ENCODE results near the gene A4GALT.
"Not testable (repeated sequence)": the region's sequence is repeated elsewhere in the genome, so short reads cannot be mapped to it uniquely, and the experiment has no call there.

The A4GALT gene

DNA sequence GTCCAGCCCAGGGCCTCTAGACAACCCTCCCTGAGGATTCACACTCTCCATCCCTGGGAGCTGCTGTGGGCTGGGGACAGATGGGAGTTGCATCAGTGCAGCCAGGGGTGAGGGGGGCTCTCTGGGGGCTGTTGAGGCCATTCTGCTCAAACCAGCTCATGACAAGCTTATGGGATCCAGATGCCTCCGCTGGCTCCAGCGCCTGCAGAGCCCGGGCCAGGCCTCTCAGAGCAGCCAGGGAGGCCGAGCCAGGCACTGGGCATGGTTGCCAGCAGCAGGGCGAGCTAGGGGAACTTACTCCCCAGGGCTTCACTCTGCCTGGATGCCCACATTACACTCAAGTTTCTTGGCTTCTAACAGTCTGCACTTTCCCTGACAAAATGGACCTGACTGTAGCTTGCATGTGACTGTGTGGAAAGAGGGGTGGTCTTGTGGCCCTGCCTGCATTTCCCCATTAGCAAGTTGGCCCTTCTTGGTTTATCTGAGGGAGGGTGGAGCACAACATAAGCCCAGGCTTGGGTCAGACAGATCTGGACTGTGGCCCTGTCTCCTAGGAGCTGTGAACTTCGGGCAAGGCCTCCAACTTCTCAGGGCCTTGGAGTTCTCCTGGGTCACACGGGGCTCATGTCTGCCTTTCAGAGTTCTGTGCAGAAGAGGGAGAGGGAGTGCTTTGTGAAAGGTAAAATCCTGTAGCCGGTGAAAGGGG is 36.9 kb downstream of the A4GALT start:
- no peak for DNase-seq (ENCODE audit: low read depth, low spot score)

DNA sequence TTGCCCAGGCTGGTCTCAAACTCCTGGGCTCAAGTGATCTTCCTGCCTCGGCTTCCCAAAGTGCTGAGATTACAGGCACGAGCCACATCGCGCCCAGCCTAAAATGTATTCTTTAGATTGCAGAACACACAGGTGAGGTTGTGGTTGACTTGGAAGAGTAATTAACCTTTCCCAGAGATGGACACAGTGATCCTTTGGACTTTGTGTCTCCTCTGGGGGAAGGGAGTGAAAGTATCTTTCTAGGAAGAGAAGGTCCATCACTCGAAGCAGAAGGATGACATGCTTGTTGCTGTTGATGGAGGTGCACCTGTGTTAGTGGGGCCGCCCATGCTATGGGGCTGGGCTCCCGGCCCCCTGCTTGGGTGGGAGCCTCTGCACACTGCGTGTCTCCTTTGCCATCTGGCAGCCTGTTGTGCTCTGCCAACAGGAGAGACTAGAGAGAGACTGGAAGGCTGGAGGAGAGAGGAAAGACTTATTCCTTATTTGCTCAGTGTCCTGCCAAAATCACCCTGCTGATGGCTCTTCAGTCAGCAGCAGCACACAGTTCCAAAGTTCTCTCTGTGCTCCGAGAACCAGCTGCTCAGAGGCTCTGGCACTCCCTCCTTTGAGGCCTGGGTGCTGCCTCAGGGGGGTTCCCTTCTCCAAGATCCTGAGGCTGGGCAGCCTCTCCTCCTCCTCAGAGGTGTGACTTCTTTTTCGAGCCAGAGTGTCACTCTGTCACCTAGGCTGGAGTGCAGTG is 38.4 kb downstream of the A4GALT start:
- DNase-seq (ENCODE audit: low read depth, low spot score): no peak

DNA sequence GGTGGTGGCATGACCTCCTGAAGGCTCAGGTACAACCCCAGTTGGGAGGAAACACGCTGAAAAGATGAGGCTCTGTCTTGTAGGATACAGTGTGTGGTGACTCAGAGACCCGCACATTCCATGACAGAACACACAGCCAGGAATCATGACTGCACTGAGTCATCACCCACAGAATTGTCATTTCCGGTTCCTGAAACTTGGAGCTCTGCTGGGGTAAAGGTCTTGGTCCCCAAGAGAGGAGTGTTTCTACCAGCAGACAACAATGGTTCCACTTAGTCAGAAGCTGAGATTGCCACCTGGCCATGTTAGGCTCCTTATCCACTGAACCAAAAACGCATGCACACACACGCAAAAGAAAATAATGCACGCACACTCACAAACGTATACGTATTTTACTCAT is 40.0 kb downstream of the A4GALT start:
- DNase-seq (ENCODE audit: low read depth, low spot score): peak; percentile 78

DNA sequence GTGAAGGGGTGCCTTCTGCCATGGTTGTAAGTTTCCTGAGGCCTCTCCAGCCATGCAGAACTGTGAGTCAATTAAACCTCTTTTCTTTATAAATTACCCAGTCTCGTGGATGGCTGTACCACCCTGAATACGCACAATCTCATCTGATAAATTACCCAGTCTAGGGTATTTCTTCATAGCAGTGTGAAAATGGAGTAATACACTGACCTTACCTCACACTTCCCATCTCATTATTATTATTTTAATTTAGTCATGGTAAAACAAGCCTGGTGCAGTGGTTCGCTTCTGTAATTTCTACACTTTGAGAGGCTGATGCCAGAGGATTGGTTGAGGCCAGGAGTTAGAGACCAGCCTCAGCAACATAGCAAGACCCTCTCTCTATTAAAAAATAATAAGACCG is 41.0 kb downstream of the A4GALT start:
- DNase-seq (ENCODE audit: low read depth, low spot score): no peak

GRCh38 chr22:42678894-42679293 is 41.8 kb downstream of the A4GALT start:
- no peak for DNase-seq (ENCODE audit: low read depth, low spot score)

DNA sequence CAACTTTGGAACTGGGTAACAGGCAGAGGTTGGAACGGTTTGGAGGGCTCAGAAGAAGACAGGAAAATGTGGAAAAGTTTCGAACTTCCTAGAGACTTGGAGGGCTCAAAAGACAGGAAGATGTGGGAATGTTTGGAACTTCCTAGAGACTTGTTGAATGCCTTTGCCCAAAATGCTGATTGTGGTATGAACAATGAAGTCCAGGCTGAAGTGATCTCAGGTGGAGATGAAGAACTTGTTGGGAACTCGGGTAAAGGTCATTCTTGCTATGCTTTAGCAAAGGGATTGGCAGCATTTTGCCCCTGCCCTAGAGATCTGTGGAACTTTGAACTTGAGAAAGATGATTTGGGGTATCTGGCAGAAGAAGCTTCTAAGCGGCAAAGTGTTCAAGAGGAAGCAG is 42.7 kb downstream of the A4GALT start:
- DNase-seq (ENCODE audit: low read depth, low spot score): not testable (repeated sequence)

DNA sequence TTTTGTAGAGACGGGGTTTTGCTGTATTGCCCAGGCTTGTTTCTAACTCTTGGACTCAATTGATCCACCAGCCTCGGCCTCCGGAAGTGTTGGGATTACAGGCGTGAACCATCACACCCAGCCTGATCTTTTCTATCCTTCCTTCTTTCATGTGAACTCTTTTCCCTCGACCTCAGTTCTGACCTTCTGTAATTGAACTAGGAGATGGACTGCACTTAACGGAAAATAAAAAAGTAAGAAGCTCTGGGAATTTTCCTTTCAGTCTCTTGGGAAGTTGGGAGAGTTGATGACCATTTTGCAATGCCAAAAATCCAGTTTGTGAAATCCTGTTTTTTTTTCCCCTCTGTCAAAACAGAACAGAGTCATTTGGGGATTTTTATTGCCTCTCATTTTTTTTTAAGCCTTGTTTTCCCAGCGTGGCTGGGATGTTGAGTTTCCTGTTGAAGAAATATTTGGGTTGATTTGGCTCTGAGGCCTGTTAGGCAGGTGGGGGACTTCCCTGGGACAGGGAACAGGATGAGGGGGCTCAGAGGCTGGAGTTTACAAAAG is 44.5 kb downstream of the A4GALT start:
- DNase-seq (ENCODE audit: low read depth, low spot score): no peak

DNA sequence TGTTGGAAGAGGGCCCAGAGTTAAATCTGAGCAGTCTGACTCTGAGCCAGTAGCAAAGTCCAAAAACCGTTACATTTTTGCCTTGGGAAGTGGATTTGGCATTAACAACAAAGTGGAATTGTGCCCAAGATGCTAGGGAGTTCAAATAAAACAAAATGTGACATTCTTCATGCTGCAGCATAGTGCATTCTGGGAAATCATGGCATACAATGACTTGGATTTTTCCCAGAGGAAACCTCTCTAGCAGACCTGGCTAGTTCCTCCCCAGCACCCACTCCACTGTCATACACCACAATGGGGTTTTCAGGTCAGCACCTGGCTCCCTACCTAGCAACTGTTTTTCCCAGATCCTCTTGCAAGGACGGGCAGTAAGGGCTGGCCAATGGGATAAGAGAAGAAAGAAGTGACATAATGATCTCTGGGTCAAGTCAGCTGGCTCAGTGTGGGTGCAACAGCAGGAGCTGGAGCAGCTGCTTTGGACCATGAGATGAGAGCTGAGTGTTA is 46.7 kb downstream of the A4GALT start:
- DNase-seq (ENCODE audit: low read depth, low spot score): peak; percentile 68

DNA sequence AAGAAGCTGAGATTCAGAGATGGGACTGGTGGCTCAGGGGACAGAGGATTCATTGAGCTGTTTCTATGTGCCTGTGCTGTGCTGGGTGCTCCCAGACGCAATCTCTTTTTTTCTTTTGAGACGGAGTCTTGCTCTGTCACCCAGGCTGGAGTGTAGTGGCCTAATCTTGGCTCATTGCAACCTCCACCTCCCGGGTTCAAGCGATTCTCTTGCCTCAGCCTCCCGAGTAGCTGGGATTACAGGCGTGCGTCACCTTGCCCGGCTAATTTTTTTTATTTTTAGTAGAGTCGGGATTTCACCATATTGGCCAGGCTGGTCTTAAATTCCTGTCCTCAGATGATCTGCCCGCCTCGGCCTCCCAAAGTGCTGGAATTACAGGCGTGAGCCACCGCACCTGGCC is 47.6 kb downstream of the A4GALT start:
- DNase-seq (ENCODE audit: low read depth, low spot score): not testable (repeated sequence)

DNA sequence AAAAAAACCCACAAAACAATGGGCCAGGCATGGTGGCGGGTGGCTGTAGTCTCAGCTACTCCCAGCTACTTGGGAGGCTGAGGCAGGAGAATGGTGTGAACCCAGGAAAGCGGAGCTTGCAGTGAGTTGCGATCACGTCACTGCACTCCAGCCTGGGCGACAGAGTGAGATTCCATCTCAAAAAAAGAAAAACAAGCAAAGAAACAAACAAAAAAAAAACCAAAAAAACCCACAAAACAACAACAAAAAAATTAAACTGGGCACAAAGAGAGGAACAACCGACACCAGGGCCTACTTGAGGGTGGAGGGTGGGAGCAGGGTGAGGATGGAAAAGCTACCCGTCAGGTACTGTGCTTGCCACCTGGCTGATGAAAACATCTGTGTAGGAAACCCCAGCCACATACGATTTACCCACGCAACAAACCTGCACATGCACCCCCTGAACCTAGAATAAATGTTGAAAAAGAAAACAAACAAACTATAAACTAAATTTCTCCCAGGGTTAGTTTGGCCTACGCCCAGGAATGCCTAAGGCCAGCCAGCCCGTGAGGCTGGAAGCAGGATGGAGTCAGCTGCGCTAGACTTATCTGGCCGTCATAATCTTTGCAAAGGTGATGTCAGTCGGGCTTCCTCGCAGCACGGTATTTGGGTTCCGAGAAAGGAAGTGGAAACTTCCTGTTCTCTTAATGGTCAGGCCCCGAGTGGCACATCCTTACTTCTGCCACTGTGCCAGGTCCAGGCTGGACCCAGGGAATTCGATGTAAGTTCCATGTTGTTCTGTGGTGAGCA is 49.6 kb downstream of the A4GALT start:
- DNase-seq (ENCODE audit: low read depth, low spot score): no peak

GRCh38 chr22:42670046-42670445 is 50.6 kb downstream of the A4GALT start:
- DNase-seq (ENCODE audit: low read depth, low spot score): no peak

DNA sequence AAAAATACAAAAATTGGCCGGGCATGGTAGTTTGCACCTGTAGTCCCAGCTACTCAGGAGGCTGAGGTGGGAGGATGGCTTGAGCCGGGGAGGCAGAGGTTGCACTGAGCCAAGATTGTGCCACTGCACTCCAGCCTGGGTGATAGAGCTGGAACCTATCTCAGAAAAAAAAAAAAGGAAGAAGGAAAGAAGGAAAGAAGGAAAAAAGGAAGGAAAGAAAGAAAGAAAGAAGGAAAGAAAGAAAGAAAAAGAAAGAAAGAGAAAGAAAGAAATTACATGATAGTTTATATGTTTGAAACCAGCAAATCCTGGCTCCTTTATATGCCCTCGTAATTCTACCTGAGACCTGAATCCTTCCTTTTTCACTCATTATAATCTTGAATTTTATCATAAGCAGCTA is 54.3 kb downstream of the A4GALT start:
- not testable (repeated sequence) for DNase-seq (ENCODE audit: low read depth, low spot score)

DNA sequence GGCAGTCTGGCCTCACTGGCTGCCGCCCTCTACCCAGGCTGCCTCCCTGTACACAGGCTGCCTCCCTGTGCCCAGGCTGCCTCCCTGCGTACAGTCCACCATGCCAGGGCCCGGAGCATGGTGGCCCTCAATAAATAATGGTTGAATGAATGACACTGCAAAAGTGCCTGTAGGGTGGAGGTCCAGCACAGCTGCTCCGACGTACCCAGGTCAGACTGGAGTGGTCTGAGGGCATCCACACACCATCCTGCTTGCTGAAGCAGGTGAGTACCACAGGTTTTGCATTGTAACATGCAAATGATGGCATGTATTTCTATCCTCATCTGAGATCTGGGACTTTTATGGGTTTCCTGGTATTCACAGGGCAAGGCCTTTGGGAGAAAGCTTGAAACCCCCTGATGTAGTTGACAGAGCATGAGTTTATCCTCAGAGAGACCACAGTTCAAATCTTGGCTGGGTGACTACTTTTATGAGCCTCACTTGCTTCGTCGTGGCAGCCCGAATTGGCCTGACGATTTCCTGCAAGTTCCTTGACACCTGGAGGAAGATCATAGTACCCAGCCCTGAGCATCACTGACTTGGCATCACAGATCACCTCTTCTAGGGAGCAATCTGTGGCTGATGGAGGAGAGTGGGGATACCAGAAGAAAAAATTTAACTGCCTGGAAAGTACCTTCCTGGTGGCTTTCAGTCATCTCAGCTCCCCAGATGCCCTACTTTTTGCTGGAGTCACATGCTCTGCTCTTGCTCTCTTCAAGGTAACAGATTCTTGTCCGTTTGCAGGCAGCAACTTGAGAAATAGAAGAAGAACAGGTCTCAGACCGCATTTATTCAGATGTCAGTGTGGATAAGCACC is 55.5 kb downstream of the A4GALT start:
- no peak for DNase-seq (ENCODE audit: low read depth, low spot score)

- DNase-seq (ENCODE audit: low read depth, low spot score): peak; percentile 87
Measured at GRCh38 chr22:42661985-42662831, 58.5 kb downstream of the A4GALT start.

GRCh38 chr22:42656578-42656977 is 64.1 kb downstream of the A4GALT start:
- DNase-seq (ENCODE audit: low read depth, low spot score): no peak

DNA sequence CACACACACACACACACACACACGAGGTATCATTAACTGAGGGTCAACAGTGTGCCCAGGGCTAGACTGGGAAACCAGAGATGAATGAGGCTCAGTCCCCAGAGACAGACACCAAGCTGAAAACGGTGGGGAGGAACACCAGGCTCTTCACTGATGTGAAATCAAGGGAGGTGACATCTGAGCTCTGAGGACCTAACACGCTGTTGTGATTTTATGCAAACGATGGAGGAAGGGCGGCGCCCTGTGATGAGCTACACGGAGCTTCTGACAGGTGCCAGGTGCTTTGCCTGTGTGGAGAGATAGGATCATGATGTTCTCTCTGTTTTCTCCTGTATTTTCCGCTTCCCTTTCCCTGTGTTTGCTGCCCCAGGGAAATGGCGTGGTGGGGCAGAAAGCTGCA is 65.0 kb downstream of the A4GALT start:
- DNase-seq (ENCODE audit: low read depth, low spot score): no peak

DNA sequence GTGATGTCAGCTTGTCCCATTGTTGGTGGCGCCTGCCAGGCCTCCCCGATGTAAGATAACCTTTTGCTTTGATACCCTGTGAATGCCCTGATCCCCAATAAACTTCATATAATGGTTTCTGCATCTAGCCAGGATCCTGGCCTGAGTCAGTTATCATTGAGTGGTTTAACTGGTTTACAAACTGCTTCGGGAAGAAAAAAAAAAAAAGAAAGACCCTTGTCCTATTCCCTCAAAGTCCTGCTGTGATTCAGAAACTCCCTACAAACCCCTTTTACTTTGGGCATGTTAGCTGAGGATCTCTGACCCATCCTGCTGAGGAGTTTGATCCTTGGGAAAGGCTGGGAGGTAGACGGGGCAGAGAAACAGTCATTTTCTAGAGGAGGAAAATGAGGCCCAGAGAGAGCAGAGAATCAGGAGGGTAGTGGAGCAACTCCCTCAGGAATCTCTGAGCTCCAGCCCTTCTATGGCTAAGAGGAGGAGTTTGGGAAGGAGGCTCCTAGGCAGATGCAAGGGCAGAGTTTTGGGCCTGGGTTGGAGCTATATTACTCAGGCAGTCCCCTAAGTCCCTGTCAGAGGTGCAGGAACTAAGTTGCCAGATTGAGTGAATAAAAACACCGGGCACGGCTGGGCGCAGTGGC is 66.1 kb downstream of the A4GALT start:
- DNase-seq (ENCODE audit: low read depth, low spot score): no peak

DNA sequence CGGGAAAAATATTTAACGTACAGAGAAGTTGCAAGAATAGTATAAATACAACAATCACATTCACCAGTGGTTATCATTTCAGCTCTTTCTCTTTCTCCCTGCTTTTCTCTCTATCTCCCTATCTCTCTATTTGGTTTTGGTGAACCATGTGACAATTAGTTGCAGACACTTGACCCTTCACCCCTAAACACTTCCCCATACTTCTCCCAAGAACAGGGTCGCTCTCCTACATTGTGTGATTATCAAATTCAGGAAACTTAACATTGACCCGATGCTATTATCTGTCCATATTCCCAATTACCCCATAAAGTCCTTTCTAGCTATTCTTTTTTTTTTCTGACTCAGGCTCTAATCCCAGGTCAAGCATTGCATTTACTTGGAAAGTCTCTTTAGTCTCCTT is 66.7 kb downstream of the A4GALT start:
- no peak for DNase-seq (ENCODE audit: low read depth, low spot score)

DNA sequence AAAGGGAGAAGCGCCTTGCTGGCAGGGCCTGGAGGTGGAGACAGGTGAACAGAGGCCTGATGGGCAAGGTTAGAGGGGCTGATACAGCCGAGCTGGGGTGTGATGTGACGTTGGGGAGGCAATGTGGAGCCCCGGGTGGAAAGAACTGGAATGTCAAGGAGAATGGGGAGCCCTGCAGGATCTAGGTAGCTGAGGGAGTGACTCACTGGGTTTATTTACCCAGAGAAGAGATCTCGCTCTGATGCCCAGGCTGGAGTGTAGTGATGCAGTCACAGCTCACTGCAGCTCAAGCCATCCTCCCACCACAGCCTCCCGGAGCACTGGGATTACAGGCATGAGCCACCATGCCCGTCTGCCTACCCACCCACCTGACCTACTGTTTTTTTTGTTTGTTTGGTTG is 69.5 kb downstream of the A4GALT start:
- DNase-seq (ENCODE audit: low read depth, low spot score): no peak
